Measurements from ENCODE around the gene KRTAP3-2. TPM values are rescaled to one million over a fixed set of nuclear protein-coding genes. Genes with fewer than 3 reads are reported as not detected.

Gene KRTAP3-2
- total RNA-seq, 1 experiment from 2014 or later, result not detected

DNA sequence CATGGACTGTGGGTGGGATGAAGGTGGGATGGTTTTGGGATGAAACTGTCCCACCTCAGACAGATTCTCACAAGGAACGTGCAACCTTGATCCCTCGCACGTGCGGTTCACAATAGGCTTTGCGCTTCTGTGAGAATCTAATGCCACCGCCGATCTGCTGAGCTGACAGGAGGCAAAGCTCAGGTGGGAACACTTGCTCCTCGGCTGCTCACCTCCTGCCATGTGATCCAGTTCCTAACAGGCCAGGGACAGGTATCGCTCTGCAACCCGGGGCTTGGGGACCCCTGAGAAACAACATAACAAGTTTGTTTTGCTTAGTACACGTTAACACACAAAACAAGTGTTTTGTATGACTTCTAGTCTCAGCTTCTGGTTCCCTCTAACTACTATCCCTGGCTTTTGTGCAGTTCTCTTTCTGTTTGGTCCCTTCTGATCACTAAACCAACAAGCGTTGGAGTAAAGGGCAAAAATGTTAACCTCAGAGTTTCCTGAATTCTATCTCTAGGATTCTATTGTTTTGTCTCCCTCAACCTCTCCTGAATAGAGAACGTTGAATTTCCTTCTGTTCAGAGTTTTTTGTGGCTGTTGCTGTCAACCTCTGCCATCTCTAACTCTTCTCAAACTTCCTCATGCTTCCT, 17.0 kb upstream of the KRTAP3-2 start:
- BruUV-seq (replicated peaks), result no TSS peak
- intact Hi-C loops (cut with micrococcal nuclease), result no loop called here
- no peak for DNase-seq (ENCODE audit: unreplicated experiment)
- Mint-ChIP-seq H3K27ac (ENCODE audit: low read depth, unreplicated experiment) (no peak overlapping the region), H3K9me3 (ENCODE audit: unreplicated experiment) (no peaks in the 10 kb centered on the region), H3K36me3 (ENCODE audit: insufficient read depth, unreplicated experiment) (no peaks in the 10 kb centered on the region), H3K27me3 (ENCODE audit: insufficient read depth, unreplicated experiment) (no peaks in the 10 kb centered on the region), H3K4me1 (ENCODE audit: insufficient read depth, unreplicated experiment) (no peaks in the 10 kb centered on the region), H3K4me3 (ENCODE audit: unreplicated experiment) (no peak overlapping the region)
- ChIA-PET POLR2A (no interaction called here), CTCF (no interaction called here)
- no peak for TF ChIP-seq CTCF (IDR thresholded peaks at IDR 0.05; ENCODE audit: unreplicated experiment)

DNA sequence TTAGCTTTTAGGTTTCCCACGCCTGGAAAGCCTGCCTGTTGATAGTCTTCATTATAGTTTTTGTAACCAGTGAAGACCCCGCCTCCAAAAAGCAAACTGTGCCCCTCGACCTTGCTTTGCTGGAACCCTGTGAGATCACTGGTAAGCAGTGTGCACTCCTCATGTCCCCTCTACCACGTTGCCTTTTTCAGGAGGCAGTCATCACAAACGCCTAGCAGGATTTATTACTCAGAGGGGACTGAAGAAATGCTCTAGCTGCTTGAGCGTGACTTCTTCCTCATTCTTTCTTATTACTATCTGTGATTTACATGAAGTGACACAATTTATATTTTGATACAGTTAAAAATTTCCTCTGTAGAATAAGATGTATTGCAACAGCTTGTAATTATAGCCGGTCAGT, 15.7 kb upstream of the KRTAP3-2 start:
- DNase-seq (ENCODE audit: unreplicated experiment), result no peak
- BruUV-seq (replicated peaks), result no TSS peak
- intact Hi-C loops (cut with micrococcal nuclease), result no loop called here
- H3K27me3 Mint-ChIP-seq (ENCODE audit: insufficient read depth, unreplicated experiment), result no peaks in the 10 kb centered on the region
- ChIA-PET CTCF (no interaction called here), POLR2A (interaction anchor here (0.6 kb wide), 1 partner anchor 32 kb away, joined by 3 read pairs; the partner anchor contains the start of gene KRT40)
- H3K4me3 Mint-ChIP-seq (ENCODE audit: unreplicated experiment), result no peak overlapping the region
- H3K4me1 Mint-ChIP-seq (ENCODE audit: insufficient read depth, unreplicated experiment), result no peaks in the 10 kb centered on the region
- no peaks in the 10 kb centered on the region for H3K9me3 Mint-ChIP-seq (ENCODE audit: unreplicated experiment)
- H3K36me3 Mint-ChIP-seq (ENCODE audit: insufficient read depth, unreplicated experiment), result no peaks in the 10 kb centered on the region
- no peak for TF ChIP-seq CTCF (IDR thresholded peaks at IDR 0.05; ENCODE audit: unreplicated experiment)
- H3K27ac Mint-ChIP-seq (ENCODE audit: low read depth, unreplicated experiment), result no peak overlapping the region

GRCh38 chr17:41013606-41014005, 13.9 kb upstream of the KRTAP3-2 start:
- CTCF ChIA-PET, result no interaction called here
- BruUV-seq (replicated peaks), result no TSS peak
- no peaks in the 10 kb centered on the region for H3K27me3 Mint-ChIP-seq (ENCODE audit: insufficient read depth, unreplicated experiment)
- no peaks in the 10 kb centered on the region for H3K9me3 Mint-ChIP-seq (ENCODE audit: unreplicated experiment)
- H3K4me1 Mint-ChIP-seq (ENCODE audit: insufficient read depth, unreplicated experiment), result no peaks in the 10 kb centered on the region
- no peak for TF ChIP-seq CTCF (IDR thresholded peaks at IDR 0.05; ENCODE audit: unreplicated experiment)
- POLR2A ChIA-PET, result interaction anchor here (0.5 to 1.1 kb wide), 3 partner anchors 56 to 640 kb away, joined by 3 to 4 read pairs (median 3); no protein-coding TSS in a partner anchor
- intact Hi-C loops (cut with micrococcal nuclease), result no loop called here
- no peak overlapping the region for H3K27ac Mint-ChIP-seq (ENCODE audit: low read depth, unreplicated experiment)
- H3K4me3 Mint-ChIP-seq (ENCODE audit: unreplicated experiment), result no peak overlapping the region
- H3K36me3 Mint-ChIP-seq (ENCODE audit: insufficient read depth, unreplicated experiment), result no peaks in the 10 kb centered on the region
- DNase-seq (ENCODE audit: unreplicated experiment), result no peak

DNA sequence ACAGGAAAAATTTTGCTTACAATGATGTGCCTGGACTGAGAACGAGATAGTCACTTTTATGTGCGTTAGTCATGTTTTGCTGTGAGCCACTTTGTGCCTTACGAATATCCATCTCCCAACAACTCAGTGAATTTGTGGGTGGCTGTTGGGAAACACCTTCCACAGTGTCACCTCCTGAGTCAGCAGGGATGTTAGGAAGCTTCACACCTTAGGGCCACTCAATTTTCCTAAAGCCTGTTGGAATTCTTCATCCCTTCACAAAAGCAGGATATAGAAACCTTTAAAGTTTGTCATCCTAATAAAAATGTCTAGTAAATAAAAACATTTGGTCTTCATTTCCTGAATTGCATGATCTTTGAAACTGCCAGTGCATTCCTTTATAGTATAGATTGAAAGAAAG, 13.5 kb upstream of the KRTAP3-2 start:
- Mint-ChIP-seq H3K27me3 (ENCODE audit: insufficient read depth, unreplicated experiment) (no peaks in the 10 kb centered on the region), H3K4me1 (ENCODE audit: insufficient read depth, unreplicated experiment) (no peaks in the 10 kb centered on the region), H3K36me3 (ENCODE audit: insufficient read depth, unreplicated experiment) (no peaks in the 10 kb centered on the region), H3K9me3 (ENCODE audit: unreplicated experiment) (no peaks in the 10 kb centered on the region), H3K27ac (ENCODE audit: low read depth, unreplicated experiment) (no peak overlapping the region), H3K4me3 (ENCODE audit: unreplicated experiment) (no peak overlapping the region)
- CTCF ChIA-PET, result no interaction called here
- intact Hi-C loops (cut with micrococcal nuclease), result no loop called here
- TF ChIP-seq CTCF (IDR thresholded peaks at IDR 0.05; ENCODE audit: unreplicated experiment), result no peak
- DNase-seq (ENCODE audit: unreplicated experiment), result peak; percentile 6
- BruUV-seq (replicated peaks), result no TSS peak
- POLR2A ChIA-PET, result no interaction called here

Measured in MCF 10A (cell line).